Suprapubic skin (tissue), 4 donors: ENCODE results near the gene MBIP.

Experiments used
- EP300 ChIP-seq: sonication (generic); formaldehyde crosslinking; IDR thresholded peaks from one replicate; pipeline ENCODE4 v1.6.1; 2017; ENCODE audit warnings: antibody characterized with exemption
- POLR2A ChIP-seq, 2 donors: fragments of 450-650 bp; IDR thresholded peaks; one replicate each; pipeline ENCODE4 v1.6.1; 2017; ENCODE audit warnings: antibody characterized with exemption in 2 of 2, mild to moderate bottlenecking in 2 of 2, moderate library complexity in 2 of 2
- POLR2AphosphoS5 ChIP-seq, 3 donors: sonication (generic); formaldehyde crosslinking; IDR thresholded peaks; one replicate each; pipeline ENCODE4 v1.6.1; 2017; ENCODE audit warnings: antibody characterized with exemption in 3 of 3
- TF ChIP-seq, protein P1 (sequence below), 2 donors: fragments of 200-600 bp in 1 of 2; fragments of 450-650 bp in 1 of 2; sonication (generic) in 1 of 2; IDR thresholded peaks; one replicate each; pipeline ENCODE4 v1.5.1; 2016 to 2019; ENCODE audit warnings: antibody characterized with exemption in 2 of 2, mild to moderate bottlenecking in 1 of 2, moderate library complexity in 1 of 2

DNA sequence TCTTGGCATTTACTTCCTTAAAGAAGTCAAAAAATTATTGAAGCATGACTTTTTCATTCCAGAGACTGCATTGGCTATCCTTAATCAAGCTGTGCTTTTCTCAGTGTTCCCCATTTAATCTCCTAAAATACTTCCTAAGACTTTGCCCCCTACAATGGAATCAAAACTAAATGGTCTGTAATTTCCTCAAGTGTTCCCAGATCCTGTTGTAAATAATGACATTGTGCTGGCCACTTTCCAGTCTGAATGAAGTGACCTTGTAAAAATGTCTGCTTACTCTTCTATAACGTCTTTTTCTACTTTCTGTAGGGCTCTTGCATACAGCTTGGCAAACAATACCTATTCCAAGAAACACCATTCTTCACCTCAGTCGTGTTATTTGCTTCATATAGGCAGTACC lies 45.3 kb upstream of the MBIP start:
- TF ChIP-seq POLR2AphosphoS5 (IDR thresholded peaks at IDR 0.05) (no peak), EP300 (no peak), POLR2A (IDR thresholded peaks at IDR 0.05) (no peak)
- TF ChIP-seq, protein P1, sequence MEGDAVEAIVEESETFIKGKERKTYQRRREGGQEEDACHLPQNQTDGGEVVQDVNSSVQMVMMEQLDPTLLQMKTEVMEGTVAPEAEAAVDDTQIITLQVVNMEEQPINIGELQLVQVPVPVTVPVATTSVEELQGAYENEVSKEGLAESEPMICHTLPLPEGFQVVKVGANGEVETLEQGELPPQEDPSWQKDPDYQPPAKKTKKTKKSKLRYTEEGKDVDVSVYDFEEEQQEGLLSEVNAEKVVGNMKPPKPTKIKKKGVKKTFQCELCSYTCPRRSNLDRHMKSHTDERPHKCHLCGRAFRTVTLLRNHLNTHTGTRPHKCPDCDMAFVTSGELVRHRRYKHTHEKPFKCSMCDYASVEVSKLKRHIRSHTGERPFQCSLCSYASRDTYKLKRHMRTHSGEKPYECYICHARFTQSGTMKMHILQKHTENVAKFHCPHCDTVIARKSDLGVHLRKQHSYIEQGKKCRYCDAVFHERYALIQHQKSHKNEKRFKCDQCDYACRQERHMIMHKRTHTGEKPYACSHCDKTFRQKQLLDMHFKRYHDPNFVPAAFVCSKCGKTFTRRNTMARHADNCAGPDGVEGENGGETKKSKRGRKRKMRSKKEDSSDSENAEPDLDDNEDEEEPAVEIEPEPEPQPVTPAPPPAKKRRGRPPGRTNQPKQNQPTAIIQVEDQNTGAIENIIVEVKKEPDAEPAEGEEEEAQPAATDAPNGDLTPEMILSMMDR (IDR thresholded peaks at IDR 0.05), result no peak
